Activated naive CD4-positive, alpha-beta T cell treated with anti-CD3 and anti-CD28 coated beads, Interleukin-2, amount 50 U/mL, for 16 hours (primary cell): Measurements from ENCODE around the gene DIPK1A.

Experiments
- DNase-seq: peaks from one replicate; pipeline ENCODE4 v3.0.0-alpha.2; 2020

DIPK1A gene

GRCh38 chr1:92833840-92834239 is 127.4 kb downstream of the DIPK1A start:
- DNase-seq: peak; percentile 33

DNA sequence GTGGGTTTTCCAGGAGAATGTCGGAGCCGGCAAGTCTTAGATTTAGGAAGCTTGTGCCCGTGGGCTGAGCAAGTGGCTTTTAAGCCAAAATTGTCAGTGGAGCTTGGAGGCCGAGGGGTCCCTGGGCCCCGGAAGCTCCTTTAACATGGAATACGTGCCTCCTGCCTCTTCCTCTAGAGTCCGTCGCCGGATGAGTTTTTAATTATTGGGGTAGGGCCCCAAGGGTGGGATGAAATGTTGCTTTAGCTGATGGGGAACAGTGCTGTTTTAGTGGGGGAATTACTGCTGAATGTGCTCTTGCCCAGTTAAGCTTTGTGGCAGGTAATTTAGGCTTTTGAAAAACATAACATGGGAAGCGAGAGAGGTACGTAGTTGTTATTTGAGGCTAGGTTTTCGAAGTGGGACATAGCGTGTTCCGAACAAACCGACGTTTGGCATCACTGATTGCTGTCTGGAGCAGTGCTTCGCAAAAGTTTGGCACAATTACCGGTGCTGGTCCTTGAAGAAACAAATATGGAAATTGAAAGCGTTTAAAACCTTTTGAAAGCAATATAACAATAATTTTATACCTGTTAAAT is 128.6 kb downstream of the DIPK1A start:
- no peak for DNase-seq

DNA sequence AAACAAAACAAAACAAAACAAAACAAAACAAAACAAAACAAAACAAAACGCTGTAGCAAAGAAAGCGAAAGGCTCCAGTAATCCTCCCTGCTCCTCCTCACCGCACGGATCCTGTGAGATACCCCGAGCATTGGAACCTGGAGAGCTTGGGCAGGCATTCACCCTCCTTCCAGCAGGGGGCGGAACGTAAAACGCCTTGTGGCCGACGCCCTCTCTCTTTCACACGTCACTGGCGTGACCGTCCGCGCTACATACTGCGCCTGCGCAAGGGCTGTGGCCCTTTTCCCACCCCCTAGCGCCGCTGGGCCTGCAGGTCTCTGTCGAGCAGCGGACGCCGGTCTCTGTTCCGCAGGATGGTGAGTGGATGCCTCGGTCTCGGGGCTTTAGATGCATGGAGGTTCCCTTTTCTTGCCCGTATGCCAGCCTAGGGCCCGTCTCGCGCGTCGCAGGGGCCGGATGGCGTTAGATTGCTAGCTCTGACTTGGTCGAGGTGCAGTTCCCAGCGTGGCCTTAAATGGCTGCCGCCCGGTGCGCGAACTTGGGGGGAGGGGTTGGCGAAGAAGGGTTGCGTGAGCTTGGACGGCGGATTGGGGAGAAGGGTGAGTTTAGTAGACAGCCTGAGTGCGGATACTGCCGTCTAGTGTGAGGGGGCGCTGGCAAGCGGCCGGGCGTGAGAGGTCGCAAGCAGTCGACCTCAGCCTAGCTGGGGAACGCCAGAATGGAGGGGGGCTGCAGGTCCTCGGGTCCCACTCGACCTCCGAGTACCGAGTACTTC is 129.3 kb downstream of the DIPK1A start, which contains the start of gene RPL5:
Gene RPL5, plus strand, starts transcription at position 279 of the 775 bp plus-strand sequence. Its CDS starts 75 bp downstream, at position 354.
- DNase-seq: peak; percentile 96

GRCh38 chr1:92831368-92831761 is 129.9 kb downstream of the DIPK1A start:
- DNase-seq: no peak

- DNase-seq: no peak
Measured at GRCh38 chr1:92826792-92827191, 134.5 kb downstream of the DIPK1A start.

DNA sequence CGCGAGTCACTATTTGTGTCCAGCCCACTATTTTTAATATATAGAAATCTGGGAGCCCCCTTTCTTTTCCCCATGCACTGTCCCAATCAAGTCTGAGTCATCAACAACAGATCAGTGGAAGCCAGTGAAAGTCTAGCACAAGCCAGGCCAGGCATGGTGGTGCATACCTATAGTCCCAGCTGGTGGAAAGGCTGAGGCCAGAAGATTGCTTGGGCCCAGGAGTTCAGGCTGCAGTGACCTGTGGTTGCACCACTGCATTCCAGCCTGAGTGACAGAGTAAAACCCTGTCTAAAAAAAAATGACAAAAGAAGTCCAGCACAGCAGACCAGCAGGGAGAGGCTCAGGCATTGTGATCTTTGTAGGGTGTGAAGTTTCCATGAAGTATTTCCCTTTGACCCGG is 138.4 kb downstream of the DIPK1A start:
- DNase-seq: no peak

GRCh38 chr1:92820551-92820950 is 140.7 kb downstream of the DIPK1A start:
- DNase-seq: no peak

DNA sequence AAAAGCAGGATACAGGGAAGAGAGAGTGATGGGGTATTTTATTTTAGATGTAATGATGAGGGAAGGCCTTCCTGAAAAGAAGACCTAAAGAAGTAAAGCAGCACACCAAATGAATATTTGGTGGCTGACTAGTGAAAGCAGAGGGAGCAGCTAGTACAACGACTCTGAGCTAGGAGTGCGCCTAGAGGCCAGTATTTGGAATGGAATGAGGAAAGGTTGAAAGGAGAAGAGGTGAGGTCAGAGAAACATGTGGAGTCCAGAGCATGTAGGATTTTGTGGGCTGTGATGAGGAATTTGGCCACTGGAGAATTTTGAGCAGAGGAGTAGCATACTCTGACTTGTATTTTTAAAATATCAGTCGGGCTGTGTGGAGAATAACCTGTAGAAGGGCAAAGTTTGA is 141.2 kb downstream of the DIPK1A start:
- DNase-seq: no peak

DNA sequence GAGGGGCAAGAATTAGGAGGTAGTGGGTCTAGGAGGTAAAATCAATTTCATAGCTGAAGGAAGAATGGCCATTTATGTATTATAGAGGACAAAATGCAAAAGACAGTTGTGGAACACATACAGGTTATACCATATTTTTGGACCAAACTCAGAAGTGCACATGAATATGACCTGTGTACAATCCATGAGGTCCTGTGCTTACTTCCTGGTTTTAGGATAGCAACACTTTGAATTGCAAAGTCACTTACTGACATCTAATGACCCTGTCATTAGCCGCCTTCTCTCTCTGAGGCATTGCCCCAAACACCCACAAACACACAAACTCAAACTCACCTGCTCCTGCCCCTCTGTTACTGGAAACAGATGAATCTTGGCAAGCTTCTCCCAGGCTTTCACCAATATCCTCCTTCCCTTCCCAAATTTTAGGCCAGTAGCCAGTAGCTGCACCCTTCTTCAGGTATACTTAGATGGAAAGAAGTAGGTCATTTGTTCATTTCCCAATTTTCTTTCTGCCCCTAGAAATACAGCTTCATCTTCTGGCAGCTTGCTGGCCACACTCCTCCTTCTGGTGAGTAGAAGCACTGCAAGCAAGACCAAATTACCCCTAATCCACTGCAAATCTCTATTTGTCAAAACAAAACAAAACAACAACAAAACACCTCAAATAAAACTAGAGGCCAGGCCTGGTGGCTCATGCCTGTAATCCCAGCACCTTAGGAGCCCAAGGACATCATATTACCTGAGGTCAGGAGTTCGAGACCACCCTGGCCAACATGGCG is 143.1 kb downstream of the DIPK1A start:
- no peak for DNase-seq

DNA sequence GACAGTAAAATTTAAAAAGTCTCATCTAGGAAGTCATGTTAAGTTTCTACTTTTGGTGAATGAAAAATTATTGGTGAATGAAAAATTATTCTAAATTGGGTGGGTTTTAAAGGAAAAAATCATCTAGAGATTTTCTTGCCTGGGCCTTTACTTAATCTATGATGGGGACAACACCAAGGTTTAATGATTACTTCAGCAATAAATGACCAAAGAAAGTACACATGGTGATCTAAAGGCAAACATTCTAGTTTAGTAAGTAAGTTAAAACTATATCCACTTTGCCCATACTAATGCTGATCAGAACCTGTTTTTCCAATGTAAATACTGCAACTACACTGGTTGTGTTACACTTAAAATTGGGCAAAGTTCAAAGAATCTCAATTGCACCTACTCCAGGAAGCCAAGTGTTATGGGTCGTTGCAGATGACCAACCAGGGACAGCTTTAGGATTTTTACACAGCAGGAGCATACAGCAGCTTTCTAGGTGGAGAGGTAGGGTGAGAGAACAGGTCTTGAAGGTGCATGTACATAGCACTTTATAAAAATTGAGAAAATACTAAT is 144.0 kb downstream of the DIPK1A start:
- DNase-seq: no peak

- DNase-seq: no peak
Measured at GRCh38 chr1:92816732-92817131, 144.5 kb downstream of the DIPK1A start.

DNA sequence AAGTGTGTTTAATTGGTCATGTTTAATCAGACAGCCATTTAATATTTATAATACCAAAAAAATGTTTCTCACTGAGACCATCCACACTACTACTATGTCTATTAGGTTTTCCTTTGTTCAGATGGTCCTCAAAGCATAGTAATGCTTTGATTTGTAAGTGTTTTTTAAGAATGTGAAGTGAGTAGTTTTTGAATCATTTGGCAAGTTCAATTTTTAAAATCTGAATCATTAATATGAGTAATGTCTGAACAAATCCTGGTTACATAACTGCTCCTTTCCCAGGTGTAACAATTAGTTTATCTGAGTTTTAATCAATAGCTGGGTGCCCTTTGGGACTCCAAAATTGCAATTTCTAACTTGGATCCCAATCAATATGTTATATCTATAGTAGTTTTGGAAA is 152.9 kb downstream of the DIPK1A start:
- DNase-seq: no peak

DNA sequence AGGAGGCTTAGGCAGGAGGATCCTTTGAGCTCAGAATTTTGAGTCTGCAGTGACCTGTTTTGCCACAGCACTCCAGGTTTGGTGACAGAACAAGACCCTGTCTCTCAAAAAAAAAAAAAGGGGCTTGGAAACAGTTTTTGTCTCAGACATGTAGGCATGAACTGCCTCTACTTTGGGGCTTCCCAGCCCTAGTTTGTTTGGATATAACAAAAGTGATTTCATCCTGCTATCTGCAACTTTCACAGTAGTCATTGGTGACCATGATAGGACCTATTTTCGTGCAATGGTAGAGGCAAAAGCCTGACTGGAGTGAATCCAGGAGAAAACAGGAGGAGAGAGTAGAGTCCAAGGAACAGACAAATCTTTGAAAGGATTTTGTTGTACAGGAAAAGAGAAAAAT is 156.0 kb downstream of the DIPK1A start:
- no peak for DNase-seq

- peak; percentile 14 for DNase-seq
Measured at GRCh38 chr1:92804721-92805201, 156.5 kb downstream of the DIPK1A start.

DNA sequence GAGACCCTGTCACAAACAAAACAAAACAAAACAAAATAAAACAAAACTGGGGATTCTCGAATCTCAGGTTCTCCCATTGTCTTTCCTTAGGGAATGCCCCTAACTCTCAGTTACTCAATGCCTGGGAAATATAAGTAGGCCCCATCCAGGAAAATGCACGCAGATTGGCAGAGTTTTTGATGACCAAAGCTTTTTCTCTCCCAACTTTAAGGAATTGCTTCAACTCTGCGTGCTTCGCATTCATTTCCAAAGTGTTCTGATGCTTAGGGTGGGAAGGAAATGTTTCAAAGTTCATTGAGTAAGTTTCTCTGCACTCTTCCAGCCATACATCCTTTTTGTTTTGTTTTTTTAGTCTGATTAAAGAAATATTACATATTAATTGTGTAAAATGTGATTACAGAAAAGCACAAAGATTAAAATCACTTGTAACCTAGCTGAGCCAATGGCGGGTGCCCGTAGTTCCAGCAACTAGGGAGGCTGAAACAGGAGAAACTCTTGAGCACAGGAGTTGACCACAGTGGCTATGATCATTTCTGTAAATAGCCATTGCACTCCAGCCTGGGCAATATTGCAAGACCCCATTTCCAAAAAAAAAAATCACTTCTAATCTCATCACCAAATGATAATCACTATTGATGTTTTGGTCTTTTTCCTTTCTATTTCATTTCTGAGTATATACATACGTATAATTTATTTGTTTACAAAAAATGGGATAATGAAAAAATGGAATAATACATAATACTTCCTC is 157.9 kb downstream of the DIPK1A start:
- DNase-seq: no peak

- no peak for DNase-seq
Measured at GRCh38 chr1:92797961-92798360, 163.3 kb downstream of the DIPK1A start.

DNA sequence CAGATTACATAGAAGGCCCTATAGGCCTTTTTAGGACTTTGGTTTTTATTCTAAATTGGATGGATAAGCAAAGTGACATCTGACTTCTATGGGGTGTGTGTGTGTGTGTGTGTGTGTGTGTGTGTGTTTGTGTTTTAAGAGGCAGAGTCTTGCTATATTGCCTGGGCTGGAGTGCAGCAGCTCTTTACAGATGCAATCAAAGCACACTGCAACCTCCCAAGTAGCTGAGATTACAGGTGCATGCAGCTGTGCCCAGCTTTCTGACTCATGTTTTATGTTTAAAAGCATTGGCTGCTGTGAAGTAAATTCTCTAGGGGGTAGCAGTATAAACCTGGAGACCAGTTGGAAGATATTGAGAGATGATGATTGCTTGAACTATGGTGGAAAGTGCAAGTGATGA is 164.0 kb downstream of the DIPK1A start:
- DNase-seq: no peak

DNA sequence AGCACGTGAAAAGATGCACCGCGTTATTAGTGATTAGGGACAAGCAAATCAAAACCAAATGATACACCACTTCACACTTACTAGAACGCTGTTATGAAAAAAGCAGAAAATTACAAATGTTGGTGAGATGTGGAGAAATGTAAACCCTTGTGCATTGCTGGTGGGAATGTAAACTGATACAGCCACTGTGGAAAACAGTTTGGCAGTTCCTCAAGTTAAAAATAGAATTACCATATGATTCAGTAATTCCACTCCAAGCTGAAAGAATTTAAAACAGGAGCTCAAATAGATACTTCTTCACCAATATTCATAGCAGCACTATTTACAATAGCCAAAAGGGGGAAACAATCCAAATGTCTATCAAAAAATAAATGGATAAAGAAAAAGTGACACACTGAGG is 166.1 kb downstream of the DIPK1A start:
- DNase-seq: no peak

DNA sequence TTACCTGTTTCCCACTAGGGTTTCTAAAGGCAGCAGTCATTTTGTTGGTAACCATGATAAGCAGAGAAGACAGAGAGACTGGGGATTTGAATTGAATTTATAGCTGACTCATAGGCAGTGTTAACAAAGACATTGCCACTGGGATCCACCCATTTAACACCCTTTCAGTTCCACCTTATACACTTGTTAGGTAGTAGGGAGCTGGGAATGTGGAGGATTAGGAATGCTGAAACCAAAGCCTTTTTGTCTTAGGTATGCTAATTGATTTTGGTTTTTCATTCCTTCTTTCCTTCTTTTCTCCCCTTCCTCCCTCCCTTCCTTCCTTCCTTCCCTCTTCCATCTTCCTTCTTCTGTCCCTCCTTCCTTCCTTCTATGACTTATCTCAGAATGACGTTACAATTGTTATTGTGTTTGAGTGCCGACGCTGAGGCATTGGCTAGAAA is 168.9 kb downstream of the DIPK1A start:
- no peak for DNase-seq
